Measurements from ENCODE around the gene SOS1. TPM values are rescaled to one million over a fixed set of nuclear protein-coding genes. Genes with fewer than 3 reads are reported as not detected.
A peak's percentile ranks its signal among the peaks of the same experiment; 100 is the strongest.

Gene SOS1
- total RNA-seq, 4 donors from 2014 or later: 13.3 to 107 (median 40.8) TPM

DNA sequence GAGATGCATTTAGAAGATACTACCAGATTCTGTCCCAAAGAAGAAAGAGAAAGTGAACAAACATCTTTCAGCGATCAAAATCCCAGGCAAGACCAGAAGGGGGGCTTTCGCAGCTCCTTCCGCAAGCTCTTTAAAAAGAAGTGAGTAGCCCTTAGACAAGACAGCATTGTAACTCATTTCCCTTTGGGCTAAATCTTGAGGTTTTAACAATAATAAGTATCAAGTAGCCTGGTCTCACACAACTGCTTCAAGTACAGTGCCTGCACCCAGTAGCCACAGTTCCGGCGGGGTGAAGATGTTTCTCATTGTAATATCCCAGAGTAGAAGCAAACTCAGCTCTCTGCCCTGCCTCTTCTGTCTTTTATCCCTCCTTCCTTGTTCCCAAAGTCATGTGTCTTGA is 154.8 kb downstream of the SOS1 start:
- Histone ChIP-seq H3K9me3 (no peaks in the 10 kb centered on the region), H3K27me3 (no peaks in the 10 kb centered on the region), H3K27ac (no peak overlapping the region), H3K4me3 (no peak overlapping the region), H3K4me1 (no peaks in the 10 kb centered on the region), H3K36me3 (no peaks in the 10 kb centered on the region)
- DNase-seq: no peak
- intact Hi-C loops (cut with DNase I; ENCODE audit: low total_unique reads): no loop called here
- TF ChIP-seq, protein P1, sequence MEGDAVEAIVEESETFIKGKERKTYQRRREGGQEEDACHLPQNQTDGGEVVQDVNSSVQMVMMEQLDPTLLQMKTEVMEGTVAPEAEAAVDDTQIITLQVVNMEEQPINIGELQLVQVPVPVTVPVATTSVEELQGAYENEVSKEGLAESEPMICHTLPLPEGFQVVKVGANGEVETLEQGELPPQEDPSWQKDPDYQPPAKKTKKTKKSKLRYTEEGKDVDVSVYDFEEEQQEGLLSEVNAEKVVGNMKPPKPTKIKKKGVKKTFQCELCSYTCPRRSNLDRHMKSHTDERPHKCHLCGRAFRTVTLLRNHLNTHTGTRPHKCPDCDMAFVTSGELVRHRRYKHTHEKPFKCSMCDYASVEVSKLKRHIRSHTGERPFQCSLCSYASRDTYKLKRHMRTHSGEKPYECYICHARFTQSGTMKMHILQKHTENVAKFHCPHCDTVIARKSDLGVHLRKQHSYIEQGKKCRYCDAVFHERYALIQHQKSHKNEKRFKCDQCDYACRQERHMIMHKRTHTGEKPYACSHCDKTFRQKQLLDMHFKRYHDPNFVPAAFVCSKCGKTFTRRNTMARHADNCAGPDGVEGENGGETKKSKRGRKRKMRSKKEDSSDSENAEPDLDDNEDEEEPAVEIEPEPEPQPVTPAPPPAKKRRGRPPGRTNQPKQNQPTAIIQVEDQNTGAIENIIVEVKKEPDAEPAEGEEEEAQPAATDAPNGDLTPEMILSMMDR (IDR thresholded peaks at IDR 0.05): no peak
- TF ChIP-seq POLR2A (IDR thresholded peaks at IDR 0.05): no peak

DNA sequence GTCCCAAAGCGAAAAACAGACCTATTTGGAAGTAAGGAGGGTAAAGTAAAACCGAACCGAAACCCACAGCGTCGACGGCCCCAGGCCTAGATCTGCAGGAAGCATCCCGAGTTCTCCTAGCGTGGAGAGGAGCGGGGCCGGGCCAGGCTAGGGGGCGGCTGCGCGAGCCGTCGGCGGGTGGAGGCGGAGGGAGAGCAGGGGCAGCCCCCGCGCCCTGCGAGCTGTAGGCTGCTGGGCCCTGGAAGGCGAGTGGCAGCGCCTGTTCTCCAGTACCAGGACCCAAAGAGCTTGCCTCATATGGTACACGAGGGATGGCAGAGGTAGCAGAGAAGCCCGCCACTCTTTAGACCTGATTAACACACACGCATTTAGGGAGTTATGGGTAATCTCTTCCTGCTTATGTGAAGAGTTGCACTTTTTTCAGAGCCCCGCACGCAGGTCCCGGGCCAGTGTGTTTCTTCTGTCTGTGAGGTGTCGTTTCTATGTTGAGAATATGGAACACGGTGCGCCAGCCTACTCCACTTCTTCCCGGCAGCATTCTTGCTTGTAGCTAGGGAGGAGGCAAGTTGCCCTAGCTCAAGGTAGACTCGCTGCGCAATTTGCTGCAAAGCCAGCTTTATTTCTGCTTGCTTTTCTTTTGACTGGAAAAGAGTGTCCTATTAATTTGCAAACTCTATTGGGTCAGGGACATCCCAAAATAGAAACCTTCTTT is 160.1 kb downstream of the SOS1 start:
- Histone ChIP-seq H3K27ac (no peak overlapping the region), H3K9me3 (no peaks in the 10 kb centered on the region), H3K36me3 (no peaks in the 10 kb centered on the region), H3K4me3 (peak overlapping the region; percentile 15 to 47), H3K4me1 (no peaks in the 10 kb centered on the region), H3K27me3 (no peaks in the 10 kb centered on the region)
- no peak for DNase-seq
- TF ChIP-seq, protein P1 (IDR thresholded peaks at IDR 0.05): no peak
- no peak for TF ChIP-seq POLR2A (IDR thresholded peaks at IDR 0.05)
- intact Hi-C loops (cut with DNase I; ENCODE audit: low total_unique reads): no loop called here

DNA sequence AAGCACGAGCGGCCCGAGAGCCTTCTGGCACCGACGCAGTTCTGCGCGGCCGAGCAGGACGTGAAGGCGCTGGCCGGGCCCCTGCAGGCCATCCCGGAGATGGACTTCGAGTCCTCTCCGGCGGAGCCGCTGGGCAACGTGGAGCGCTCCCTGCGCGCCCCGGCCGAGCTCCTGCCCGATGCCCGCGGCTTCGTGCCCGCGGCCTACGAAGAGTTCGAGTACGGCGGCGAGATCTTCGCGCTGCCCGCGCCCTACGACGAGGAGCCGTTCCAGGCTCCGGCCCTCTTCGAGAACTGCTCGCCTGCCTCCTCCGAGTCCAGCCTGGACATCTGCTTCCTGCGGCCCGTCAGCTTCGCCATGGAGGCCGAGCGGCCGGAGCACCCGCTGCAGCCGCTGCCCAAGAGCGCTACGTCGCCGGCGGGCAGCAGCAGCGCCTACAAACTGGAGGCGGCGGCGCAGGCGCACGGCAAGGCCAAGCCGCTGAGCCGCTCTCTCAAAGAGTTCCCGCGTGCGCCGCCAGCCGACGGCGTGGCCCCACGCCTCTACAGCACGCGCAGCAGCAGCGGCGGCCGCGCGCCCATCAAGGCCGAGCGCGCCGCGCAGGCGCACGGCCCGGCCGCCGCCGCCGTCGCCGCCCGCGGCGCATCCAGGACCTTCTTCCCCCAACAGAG is 160.8 kb downstream of the SOS1 start:
- H3K4me3 ChIP-seq: peak overlapping the region; percentile 22 to 47
- H3K27ac ChIP-seq: no peak overlapping the region
- no peaks in the 10 kb centered on the region for H3K9me3 ChIP-seq
- H3K27me3 ChIP-seq: no peaks in the 10 kb centered on the region
- TF ChIP-seq, protein P1 (IDR thresholded peaks at IDR 0.05): peak in 3 of 4 experiments; percentile 16 to 41 (median 17)
- TF ChIP-seq POLR2A (IDR thresholded peaks at IDR 0.05): no peak
- intact Hi-C loops (cut with DNase I; ENCODE audit: low total_unique reads): no loop called here
- H3K36me3 ChIP-seq: no peaks in the 10 kb centered on the region
- peak; percentile 65 to 77 for DNase-seq
- no peaks in the 10 kb centered on the region for H3K4me1 ChIP-seq

DNA sequence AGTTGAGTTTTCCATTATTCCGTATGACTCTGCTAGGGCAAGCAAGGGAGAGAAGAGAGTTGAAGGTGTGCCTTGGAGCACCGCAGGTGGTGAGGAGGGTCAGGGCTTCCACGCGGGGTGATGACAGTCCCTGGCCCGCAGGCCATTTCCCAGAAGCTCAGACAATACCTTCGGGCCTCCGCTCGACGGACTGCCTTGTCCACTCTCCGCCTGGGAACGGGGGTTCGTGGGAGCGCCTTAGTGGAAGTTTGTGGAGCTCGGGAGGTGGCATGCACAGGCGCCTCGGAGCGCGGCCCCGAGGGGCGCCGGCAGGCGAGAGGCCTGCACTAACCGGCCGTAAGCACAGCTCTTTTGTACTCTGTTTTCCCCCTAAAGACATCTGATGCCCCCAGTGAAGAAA is 161.4 kb downstream of the SOS1 start:
- intact Hi-C loops (cut with DNase I; ENCODE audit: low total_unique reads): no loop called here

DNA sequence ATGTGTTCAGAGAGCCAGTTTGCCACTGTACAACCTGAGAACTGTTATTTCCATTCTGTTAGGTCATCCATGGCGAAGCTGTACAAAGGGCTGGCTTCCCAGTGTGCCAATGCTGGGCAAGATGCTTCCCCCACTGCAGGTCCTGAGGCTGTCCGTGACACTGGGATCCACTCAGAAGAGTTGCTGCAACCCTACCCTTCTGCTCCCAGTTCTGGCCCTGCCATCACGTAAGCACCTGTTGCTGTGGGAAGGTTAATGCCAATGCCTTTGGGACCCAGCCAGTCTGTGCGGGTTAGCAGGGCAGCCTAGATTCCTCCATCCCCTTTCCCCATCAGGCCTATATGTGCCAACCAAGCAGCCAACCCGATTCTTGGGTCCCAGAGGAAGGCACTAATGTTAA is 162.9 kb downstream of the SOS1 start:
- Histone ChIP-seq H3K4me1 (no peaks in the 10 kb centered on the region), H3K4me3 (no peak overlapping the region), H3K27ac (no peak overlapping the region), H3K36me3 (no peaks in the 10 kb centered on the region), H3K9me3 (no peaks in the 10 kb centered on the region), H3K27me3 (no peaks in the 10 kb centered on the region)
- no peak for DNase-seq
- TF ChIP-seq, protein P1 (IDR thresholded peaks at IDR 0.05): no peak
- TF ChIP-seq POLR2A (IDR thresholded peaks at IDR 0.05): no peak
- intact Hi-C loops (cut with DNase I; ENCODE audit: low total_unique reads): no loop called here

More for the DNA sequence above, 161.4 kb downstream of the SOS1 start:
- DNase-seq: no peak
- Histone ChIP-seq H3K27me3 (no peaks in the 10 kb centered on the region), H3K4me3 (no peak overlapping the region), H3K4me1 (no peaks in the 10 kb centered on the region), H3K36me3 (no peaks in the 10 kb centered on the region), H3K27ac (no peak overlapping the region), H3K9me3 (no peaks in the 10 kb centered on the region)
- no peak for TF ChIP-seq POLR2A (IDR thresholded peaks at IDR 0.05)
- TF ChIP-seq, protein P1 (IDR thresholded peaks at IDR 0.05): no peak

All from uterus (tissue), 4 donors.